Activated T-helper 1 cell treated with anti-CD3 and anti-CD28 coated beads, Interleukin-12 subunit alpha, Interleukin-12 subunit beta, Interleukin-2, Interleukin-4 antibody, amounts not matched to agents 30 ng/mL and 10 ng/mL and 1 ng/mL, durations not matched to agents 14 hours and 24 hours and 36 hours (primary cell): Measurements from ENCODE around the gene MAPK8IP1. TPM values are rescaled to one million over a fixed set of nuclear protein-coding genes. Genes with fewer than 3 reads are reported as not detected.
"Not testable (repeated sequence)": the region's sequence is repeated elsewhere in the genome, so short reads cannot be mapped to it uniquely, and the experiment has no call there.

ENCODE experiments used
- DNase-seq: peaks from one replicate; pipeline ENCODE4 v3.0.0; 2021; ENCODE audit warnings: low spot score
- H3K27ac Mint-ChIP-seq: one replicate; pipeline ENCODE4 v1.8.0; 2021; ENCODE audit warnings: mild to moderate bottlenecking, mixed read lengths
- H3K27me3 Mint-ChIP-seq: one replicate; pipeline ENCODE4 v1.8.0; 2022; ENCODE audit warnings: mild to moderate bottlenecking, moderate library complexity, mixed read lengths; ENCODE audit not compliant: insufficient read depth
- H3K36me3 Mint-ChIP-seq: one replicate; pipeline ENCODE4 v1.8.0; 2021; ENCODE audit warnings: low read depth, mixed read lengths
- H3K4me1 Mint-ChIP-seq: one replicate; pipeline ENCODE4 v1.8.0; 2021; ENCODE audit warnings: low read depth, mixed read lengths
- H3K4me3 Mint-ChIP-seq: one replicate; pipeline ENCODE4 v1.8.0; 2021; ENCODE audit warnings: mild to moderate bottlenecking, moderate library complexity, mixed read lengths
- H3K9me3 Mint-ChIP-seq: one replicate; pipeline ENCODE4 v1.8.0; 2021; ENCODE audit warnings: mixed read lengths
- intact Hi-C: fragments of 100-400 bp; cut with micrococcal nuclease; formaldehyde crosslinking; loops from one replicate; pipeline ENCODE4 v1.15.1; 2024
- total RNA-seq: library from RNA; stranded (reverse); gene quantifications from 2 replicates; pipeline ENCODE4 v1.2.3, GENCODE V29; 2022

Gene MAPK8IP1
- total RNA-seq, 1 donor from 2014 or later: 0.91 TPM

DNA sequence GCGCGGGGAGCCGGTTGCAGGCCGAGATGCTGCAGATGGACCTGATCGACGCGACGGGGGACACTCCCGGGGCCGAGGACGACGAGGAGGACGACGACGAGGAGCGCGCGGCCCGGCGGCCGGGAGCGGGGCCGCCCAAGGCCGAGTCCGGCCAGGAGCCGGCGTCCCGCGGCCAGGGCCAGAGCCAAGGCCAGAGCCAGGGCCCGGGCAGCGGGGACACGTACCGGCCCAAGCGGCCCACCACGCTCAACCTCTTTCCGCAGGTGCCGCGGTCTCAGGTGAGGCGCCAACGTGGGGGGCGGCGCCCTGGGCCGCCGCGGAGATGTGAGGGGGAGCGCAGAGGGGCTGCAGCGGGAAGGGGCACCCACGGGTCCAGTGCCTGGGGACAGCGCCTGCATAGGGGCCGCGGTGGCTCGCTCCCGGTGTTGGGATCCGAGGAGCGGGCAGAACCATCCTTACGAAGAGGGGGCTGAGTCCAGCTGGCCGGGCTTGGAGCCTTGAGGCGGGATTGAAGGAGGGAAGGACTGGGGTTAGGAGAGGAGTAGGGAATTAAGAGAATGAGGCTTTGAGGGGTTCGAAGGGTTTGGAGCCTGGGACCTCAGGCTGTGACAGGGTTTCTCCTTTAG lies 14.8 kb downstream of the MAPK8IP1 start:
- DNase-seq, H3K4me1 Mint-ChIP-seq, H3K9me3 Mint-ChIP-seq, intact Hi-C loops, H3K27ac Mint-ChIP-seq, H3K36me3 Mint-ChIP-seq: not testable (repeated sequence)
- peak overlapping the region; percentile 63 for H3K4me3 Mint-ChIP-seq
- H3K27me3 Mint-ChIP-seq: peaks cover 30% of the 10 kb centered on the region

DNA sequence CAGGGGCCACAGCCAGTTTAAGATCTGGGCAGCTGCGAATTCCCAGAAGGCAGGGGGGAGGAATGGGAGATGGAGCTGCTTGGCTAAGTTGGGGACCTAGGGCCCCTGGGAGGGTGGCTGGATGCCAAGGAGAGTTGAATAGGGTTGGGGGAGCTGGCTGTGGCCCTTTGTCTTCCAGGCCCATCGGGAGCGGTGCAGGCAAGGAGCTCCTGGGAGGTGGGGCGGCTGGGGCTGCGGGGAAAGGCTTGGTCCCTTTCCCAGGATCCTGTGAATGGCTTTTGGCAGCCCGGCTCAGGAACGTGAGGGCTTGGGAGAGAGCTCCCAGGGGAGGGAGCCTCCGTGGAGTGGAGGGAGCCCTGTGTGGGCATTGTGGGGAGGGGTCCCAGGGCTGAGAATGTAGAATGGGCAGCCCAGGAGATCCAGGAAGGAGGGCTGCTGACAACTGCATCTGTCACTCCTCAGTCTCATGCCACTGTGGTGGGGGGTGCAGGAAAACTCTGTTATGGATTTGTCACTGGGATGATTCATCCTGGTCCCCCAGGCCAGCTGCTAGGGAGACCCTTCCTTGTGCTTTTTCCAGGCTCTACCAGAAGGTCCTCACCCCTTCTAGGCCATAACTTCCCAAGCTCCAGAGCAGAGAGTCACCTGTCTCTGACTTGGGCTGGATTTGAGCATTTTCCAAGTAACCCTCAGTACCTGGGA lies 15.6 kb downstream of the MAPK8IP1 start:
- H3K4me1 Mint-ChIP-seq: no peaks in the 10 kb centered on the region
- no peak overlapping the region for H3K27ac Mint-ChIP-seq
- H3K9me3 Mint-ChIP-seq: no peaks in the 10 kb centered on the region
- no peaks in the 10 kb centered on the region for H3K36me3 Mint-ChIP-seq
- intact Hi-C loops: no loop called here
- peaks cover 28% of the 10 kb centered on the region for H3K27me3 Mint-ChIP-seq
- no peak for DNase-seq
- H3K4me3 Mint-ChIP-seq: peak overlapping the region; percentile 63

DNA sequence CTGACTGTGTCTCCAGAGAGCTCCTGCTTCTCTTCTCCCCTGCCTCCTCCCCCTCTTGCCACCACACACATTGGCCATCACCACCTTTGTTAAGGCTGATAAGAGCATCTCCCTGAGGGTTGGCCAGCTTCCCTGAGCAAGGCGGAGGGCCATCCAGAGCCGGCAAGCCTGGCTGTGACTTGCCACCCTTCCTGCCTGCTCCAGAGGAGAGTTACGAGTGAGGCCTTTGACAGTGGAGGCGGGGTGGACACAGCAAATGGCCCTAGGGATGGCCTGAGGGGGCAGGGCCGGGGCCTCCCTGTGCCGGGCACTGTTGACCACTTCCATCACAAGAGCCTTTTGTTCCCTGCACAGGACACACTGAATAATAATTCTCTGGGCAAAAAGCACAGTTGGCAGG lies 16.2 kb downstream of the MAPK8IP1 start:
- DNase-seq: no peak
- no peaks in the 10 kb centered on the region for H3K4me1 Mint-ChIP-seq
- no peaks in the 10 kb centered on the region for H3K36me3 Mint-ChIP-seq
- intact Hi-C loops: no loop called here
- no peak overlapping the region for H3K4me3 Mint-ChIP-seq
- H3K27ac Mint-ChIP-seq: no peak overlapping the region
- no peaks in the 10 kb centered on the region for H3K9me3 Mint-ChIP-seq
- peaks cover 24% of the 10 kb centered on the region for H3K27me3 Mint-ChIP-seq

DNA sequence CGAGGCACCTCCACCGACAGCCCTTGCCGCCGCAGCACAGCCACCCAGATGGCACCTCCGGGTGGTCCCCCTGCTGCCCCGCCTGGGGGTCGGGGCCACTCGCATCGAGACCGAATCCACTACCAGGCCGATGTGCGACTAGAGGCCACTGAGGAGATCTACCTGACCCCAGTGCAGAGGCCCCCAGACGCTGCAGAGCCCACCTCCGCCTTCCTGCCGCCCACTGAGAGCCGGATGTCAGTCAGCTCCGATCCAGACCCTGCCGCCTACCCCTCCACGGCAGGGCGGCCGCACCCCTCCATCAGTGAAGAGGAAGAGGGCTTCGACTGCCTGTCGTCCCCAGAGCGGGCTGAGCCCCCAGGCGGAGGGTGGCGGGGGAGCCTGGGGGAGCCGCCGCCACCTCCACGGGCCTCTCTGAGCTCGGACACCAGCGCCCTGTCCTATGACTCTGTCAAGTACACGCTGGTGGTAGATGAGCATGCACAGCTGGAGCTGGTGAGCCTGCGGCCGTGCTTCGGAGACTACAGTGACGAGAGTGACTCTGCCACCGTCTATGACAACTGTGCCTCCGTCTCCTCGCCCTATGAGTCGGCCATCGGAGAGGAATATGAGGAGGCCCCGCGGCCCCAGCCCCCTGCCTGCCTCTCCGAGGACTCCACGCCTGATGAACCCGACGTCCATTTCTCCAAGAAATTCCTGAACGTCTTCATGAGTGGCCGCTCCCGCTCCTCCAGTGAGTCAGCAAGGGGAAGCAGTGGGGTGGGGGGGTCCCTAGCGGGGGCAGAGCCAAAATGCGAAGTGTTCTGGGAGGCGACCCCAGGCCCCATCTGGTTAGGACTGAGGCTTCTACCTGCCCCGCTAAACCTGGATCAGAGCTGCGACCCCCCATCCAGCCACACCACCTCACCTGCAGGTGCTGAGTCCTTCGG lies 17.3 kb downstream of the MAPK8IP1 start:
- intact Hi-C loops: no loop called here
- H3K27me3 Mint-ChIP-seq: peaks cover 24% of the 10 kb centered on the region
- DNase-seq: no peak
- H3K27ac Mint-ChIP-seq: no peak overlapping the region
- H3K4me3 Mint-ChIP-seq: no peak overlapping the region
- no peaks in the 10 kb centered on the region for H3K36me3 Mint-ChIP-seq
- no peaks in the 10 kb centered on the region for H3K9me3 Mint-ChIP-seq
- no peaks in the 10 kb centered on the region for H3K4me1 Mint-ChIP-seq

DNA sequence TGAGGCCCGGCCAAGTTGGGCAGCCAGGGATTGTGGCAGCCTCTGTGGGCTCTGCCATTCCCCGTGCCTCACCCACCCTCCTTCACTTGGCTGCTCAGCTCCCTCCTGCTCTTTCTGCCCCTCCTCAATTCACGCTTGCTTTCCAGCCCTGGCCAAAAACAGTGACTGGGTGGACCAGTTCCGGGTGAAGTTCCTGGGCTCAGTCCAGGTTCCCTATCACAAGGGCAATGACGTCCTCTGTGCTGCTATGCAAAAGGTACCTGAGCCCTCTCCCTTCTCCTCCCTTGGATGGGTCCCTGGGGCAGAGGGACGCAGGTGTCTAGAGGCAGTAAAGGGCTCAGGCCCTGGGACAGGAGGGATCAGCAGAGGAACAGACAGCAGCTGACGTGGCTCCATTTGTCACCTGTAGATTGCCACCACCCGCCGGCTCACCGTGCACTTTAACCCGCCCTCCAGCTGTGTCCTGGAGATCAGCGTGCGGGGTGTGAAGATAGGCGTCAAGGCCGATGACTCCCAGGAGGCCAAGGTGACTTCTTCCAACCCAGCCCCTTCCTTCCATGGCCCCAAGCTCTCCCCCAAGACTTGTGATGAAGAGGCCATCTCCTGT lies 19.0 kb downstream of the MAPK8IP1 start:
- Mint-ChIP-seq H3K27ac (no peak overlapping the region), H3K4me3 (no peak overlapping the region), H3K9me3 (no peaks in the 10 kb centered on the region), H3K27me3 (peaks cover 13% of the 10 kb centered on the region), H3K4me1 (no peaks in the 10 kb centered on the region), H3K36me3 (no peaks in the 10 kb centered on the region)
- intact Hi-C loops: no loop called here
- no peak for DNase-seq

DNA sequence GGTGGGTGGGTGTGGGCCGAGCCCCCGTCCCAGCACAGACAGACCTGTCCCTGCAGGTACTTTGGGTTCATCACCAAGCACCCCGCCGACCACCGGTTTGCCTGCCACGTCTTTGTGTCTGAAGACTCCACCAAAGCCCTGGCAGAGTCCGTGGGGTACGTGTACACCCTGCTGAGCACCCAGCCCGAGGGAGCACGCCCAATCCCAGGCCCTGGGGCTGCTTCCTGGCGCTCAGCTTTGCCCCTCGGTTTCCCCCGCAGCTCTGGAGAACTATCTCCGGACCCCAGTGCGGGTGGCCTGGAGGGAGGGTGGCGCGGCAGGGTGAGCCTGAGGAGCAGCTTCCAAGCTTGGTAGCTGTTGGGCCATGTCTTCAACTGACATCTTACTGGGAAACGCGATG lies 19.6 kb downstream of the MAPK8IP1 start:
- peaks cover 13% of the 10 kb centered on the region for H3K27me3 Mint-ChIP-seq
- H3K4me1 Mint-ChIP-seq: no peaks in the 10 kb centered on the region
- H3K27ac Mint-ChIP-seq: no peak overlapping the region
- H3K9me3 Mint-ChIP-seq: no peaks in the 10 kb centered on the region
- no peak overlapping the region for H3K4me3 Mint-ChIP-seq
- no peak for DNase-seq
- intact Hi-C loops: no loop called here
- H3K36me3 Mint-ChIP-seq: no peaks in the 10 kb centered on the region

DNA sequence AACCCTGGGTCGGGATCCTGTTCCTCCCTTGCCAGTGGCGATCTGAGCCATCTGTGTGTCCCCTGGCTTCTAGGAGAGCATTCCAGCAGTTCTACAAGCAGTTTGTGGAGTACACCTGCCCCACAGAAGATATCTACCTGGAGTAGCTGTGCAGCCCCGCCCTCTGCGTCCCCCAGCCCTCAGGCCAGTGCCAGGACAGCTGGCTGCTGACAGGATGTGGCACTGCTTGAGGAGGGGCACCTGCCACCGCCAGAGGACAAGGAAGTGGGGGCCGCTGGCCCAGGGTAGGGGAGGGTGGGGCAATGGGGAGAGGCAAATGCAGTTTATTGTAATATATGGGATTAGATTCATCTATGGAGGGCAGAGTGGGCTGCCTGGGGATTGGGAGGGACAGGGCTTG lies 20.1 kb downstream of the MAPK8IP1 start:
- not testable (repeated sequence) for H3K36me3 Mint-ChIP-seq, H3K4me1 Mint-ChIP-seq

DNA sequence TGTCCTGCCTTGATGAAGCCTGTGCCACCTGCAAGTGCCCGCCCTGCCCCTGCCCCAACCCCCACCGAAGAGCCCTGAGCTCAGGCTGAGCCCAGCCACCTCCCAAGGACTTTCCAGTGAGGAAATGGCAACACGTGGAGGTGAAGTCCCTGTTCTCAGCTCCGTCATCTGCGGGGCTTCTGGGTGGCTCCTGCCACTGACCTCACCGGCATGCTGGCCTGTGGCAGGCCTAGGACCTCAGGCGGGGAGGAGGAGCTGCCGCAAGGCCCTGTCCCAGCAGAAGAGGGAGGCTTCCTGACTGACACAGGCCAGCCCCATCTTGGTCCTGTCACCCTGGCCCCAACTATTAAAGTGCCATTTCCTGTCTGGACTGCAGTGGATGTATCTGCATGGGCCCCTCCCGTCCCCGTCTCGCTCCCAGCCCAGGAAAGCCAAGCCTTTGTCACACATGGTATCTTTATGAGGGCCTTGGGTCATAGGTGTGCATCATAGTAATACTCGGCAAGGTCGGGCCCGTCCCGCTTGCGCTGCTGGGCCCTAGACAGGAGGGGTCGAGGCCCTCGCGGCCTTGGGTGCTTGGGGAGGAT lies 20.7 kb downstream of the MAPK8IP1 start:
- Mint-ChIP-seq H3K4me1 (no peaks in the 10 kb centered on the region), H3K9me3 (no peaks in the 10 kb centered on the region), H3K27ac (no peak overlapping the region), H3K27me3 (peaks cover 5% of the 10 kb centered on the region), H3K4me3 (no peak overlapping the region), H3K36me3 (peaks cover 2% of the 10 kb centered on the region)
- intact Hi-C loops: no loop called here
- DNase-seq: no peak

More for the DNA sequence above, 20.1 kb downstream of the MAPK8IP1 start:
- H3K4me3 Mint-ChIP-seq, DNase-seq, H3K27ac Mint-ChIP-seq, H3K9me3 Mint-ChIP-seq, intact Hi-C loops: not testable (repeated sequence)
- peaks cover 11% of the 10 kb centered on the region for H3K27me3 Mint-ChIP-seq

DNA sequence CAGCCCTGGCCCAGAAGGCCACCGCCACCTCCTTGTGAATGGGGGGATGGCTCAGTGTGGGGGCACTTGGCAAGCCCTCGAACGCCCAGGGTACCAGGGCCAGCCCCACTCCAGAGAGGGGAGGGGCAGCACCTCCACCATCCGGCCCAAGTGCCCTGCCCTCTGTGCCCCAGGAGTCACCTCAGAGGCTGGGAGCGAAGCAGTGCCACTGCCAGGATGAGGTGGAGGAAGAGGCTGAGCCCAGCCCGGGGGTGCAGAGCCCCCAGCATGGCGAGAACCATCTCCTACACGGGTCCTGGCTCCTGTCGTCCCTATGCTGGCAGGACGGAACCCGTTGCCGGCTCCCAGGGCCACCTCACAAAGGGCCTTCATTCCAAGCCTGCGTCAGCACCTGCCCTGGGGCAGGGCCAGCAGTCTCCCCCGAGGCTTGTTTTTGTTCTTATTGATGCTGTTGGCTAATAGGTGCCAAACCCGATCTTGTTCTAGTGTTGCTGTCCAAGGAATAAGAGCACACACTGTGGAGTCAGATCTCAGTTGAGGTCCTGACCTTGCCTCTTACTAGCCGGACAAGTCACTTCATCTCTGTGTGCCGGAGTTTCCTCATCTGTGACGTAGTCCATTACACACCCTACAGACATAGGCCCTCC lies 21.6 kb downstream of the MAPK8IP1 start, which contains the start of gene FREY1:
Gene FREY1, minus strand, starts transcription at position 307 of the 647 bp plus-strand sequence. Its CDS starts 26 bp downstream, at position 281.
- no peaks in the 10 kb centered on the region for H3K4me1 Mint-ChIP-seq
- DNase-seq: no peak
- H3K27ac Mint-ChIP-seq: no peak within 1 kb of the TSS
- no peak within 1 kb of the TSS for H3K4me3 Mint-ChIP-seq
- no peaks in the 10 kb centered on the region for H3K27me3 Mint-ChIP-seq
- H3K9me3 Mint-ChIP-seq: no peaks in the 10 kb centered on the region
- peaks cover 3% of the 10 kb centered on the region for H3K36me3 Mint-ChIP-seq
- intact Hi-C loops: no loop called here

DNA sequence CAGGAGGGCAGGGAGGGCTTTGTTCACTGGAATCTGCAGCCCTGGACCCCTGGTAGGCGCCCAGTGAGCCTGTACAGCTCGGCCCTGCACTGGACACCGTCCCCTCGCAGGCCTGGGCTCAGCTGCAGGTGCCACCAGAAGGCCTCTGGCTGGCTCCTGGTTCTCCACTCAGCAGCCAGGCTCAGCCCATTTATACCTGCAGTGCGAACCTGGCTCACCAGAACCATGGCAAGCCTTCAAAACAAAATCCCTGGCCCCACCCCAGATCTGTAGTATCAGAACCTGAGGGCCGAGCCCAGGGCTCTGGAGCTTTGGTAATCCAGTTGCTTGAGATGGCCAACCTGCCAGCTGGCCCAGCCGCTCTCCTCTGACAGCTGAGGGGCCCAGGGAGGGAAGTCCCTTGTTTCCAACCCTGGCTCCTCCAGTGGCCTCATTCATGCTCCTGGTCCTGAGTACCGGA lies 22.5 kb downstream of the MAPK8IP1 start:
- Mint-ChIP-seq H3K36me3 (peaks cover 3% of the 10 kb centered on the region), H3K4me1 (no peaks in the 10 kb centered on the region), H3K27me3 (no peaks in the 10 kb centered on the region), H3K27ac (no peak overlapping the region), H3K4me3 (no peak overlapping the region), H3K9me3 (no peaks in the 10 kb centered on the region)
- DNase-seq: no peak
- intact Hi-C loops: no loop called here

DNA sequence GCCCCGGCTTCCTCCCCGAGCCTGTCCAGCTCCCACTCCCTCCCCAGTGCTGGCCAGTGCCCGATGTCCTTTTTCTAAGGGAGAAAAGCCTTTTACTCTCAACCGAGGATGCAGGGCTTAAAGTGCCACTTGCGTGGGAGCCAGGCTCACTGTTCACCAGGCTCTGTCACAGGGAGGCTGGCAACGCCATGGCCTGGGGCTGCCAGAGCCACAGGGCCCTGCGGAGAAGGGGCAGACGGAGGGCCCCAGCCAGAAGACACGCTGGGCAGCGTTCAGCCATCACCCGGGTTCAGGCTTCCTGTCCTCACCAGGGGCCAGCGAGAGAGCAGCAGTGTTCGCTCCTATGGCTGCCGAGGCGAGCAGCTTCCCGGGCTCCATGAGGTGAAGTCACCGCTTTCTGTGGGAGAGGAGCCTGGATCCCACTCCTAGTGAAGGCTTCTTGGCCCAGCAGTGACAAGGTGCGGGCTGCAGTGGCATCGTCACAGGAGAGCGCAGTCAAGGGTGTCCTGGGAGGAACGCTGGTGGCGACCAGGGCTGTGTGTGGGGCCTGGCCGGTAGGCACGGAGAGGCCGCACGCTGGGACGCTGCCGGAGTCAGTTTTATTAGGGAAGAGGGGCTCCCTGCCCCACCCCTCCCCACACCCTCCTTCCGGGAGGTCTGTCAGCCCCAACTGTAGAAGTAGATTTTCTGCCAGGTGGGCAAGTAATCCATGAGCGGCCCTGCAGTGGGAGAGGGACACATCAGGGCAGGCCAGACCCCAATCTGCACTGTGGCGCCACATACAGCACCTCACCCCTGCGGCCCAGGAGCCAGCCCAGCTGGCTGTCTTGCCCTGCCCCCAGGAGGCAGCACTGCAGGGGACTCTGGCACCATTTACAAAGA lies 24.4 kb downstream of the MAPK8IP1 start:
- intact Hi-C loops: no loop called here
- no peaks in the 10 kb centered on the region for H3K9me3 Mint-ChIP-seq

More for the DNA sequence above, 24.4 kb downstream of the MAPK8IP1 start:
- DNase-seq: no peak
- Mint-ChIP-seq H3K36me3 (peaks cover 5% of the 10 kb centered on the region), H3K27me3 (no peaks in the 10 kb centered on the region), H3K4me1 (no peaks in the 10 kb centered on the region), H3K4me3 (no peak overlapping the region), H3K27ac (no peak overlapping the region)
